ENCODE measurements around the gene PLCE1.

DNA sequence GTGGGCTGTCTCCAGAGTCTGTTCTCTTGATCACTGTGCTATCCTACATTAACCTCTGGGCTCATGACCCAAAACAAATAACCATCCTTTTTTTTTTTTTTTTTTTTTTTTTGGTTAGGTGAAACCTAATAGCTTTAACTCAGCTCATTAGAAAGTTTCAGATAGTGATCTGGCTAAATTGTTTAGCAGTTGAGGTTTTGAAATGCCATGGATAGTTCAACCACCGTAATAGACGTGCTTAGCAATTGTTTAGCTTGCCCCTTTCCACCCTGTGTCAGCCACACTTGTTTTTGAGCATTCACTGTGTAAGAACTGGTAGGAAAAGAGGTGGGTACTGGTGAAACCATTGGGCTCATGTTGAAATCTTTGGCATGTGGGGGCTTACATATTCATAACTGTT is 3.8 kb downstream of the PLCE1 start:
- TF ChIP-seq, protein P1, sequence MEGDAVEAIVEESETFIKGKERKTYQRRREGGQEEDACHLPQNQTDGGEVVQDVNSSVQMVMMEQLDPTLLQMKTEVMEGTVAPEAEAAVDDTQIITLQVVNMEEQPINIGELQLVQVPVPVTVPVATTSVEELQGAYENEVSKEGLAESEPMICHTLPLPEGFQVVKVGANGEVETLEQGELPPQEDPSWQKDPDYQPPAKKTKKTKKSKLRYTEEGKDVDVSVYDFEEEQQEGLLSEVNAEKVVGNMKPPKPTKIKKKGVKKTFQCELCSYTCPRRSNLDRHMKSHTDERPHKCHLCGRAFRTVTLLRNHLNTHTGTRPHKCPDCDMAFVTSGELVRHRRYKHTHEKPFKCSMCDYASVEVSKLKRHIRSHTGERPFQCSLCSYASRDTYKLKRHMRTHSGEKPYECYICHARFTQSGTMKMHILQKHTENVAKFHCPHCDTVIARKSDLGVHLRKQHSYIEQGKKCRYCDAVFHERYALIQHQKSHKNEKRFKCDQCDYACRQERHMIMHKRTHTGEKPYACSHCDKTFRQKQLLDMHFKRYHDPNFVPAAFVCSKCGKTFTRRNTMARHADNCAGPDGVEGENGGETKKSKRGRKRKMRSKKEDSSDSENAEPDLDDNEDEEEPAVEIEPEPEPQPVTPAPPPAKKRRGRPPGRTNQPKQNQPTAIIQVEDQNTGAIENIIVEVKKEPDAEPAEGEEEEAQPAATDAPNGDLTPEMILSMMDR (conservative IDR thresholded peaks at IDR 0.05; ENCODE audit: low read length), result no peak
- no peak for TF ChIP-seq EZH2phosphoT487 (IDR thresholded peaks at IDR 0.05; ENCODE audit: borderline replicate concordance)
